ENCODE results near the gene SREBF1. TPM values are rescaled to one million over a fixed set of nuclear protein-coding genes. Genes with fewer than 3 reads are reported as not detected.

SREBF1 gene
- polyA plus RNA-seq, 1 experiment = 13.6 TPM

DNA sequence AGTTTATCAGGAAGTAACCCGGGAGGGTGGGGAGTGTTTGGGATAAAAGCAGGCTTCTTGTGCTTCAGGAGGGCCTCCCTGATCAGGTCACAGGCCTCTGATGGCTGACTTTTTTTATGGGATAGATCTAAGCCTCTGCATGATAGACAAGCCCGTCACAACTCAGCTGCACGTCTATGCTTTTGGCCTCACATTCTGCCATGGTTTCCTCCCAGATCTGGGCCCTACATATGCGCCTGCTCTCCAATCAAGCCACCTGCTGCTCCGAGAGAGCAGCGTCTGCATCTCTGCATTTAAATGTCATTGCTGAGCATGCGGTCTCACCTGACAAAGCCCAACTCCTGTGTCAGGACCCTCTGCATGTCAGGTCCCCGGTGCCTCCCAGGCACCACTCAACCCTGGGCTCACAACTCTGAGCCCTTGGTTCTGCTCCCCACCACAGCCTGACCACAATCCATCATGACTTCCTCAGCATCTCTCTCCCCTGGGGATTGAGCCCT lies 45.3 kb upstream of the SREBF1 start:
- Histone ChIP-seq H3K4me3 (ENCODE audit: low read depth, low read length) (no peak overlapping the region), H3K27me3 (ENCODE audit: control insufficient read depth, insufficient read depth, low read length) (no peaks in the 10 kb centered on the region), H3K9me3 (ENCODE audit: control insufficient read depth, insufficient read depth, low read length) (no peaks in the 10 kb centered on the region), H3K27ac (ENCODE audit: low read depth, low read length) (no peak overlapping the region)
- ChIA-PET CTCF (interaction anchor here (1.6 kb wide), 1 partner anchor 9 kb away, joined by 4 read pairs; no protein-coding TSS in a partner anchor), POLR2A (no interaction called here)
- no peak for DNase-seq (ENCODE audit: low read depth, low spot score)
- TF ChIP-seq, protein P1, sequence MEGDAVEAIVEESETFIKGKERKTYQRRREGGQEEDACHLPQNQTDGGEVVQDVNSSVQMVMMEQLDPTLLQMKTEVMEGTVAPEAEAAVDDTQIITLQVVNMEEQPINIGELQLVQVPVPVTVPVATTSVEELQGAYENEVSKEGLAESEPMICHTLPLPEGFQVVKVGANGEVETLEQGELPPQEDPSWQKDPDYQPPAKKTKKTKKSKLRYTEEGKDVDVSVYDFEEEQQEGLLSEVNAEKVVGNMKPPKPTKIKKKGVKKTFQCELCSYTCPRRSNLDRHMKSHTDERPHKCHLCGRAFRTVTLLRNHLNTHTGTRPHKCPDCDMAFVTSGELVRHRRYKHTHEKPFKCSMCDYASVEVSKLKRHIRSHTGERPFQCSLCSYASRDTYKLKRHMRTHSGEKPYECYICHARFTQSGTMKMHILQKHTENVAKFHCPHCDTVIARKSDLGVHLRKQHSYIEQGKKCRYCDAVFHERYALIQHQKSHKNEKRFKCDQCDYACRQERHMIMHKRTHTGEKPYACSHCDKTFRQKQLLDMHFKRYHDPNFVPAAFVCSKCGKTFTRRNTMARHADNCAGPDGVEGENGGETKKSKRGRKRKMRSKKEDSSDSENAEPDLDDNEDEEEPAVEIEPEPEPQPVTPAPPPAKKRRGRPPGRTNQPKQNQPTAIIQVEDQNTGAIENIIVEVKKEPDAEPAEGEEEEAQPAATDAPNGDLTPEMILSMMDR (IDR thresholded peaks at IDR 0.05; ENCODE audit: low read depth, low read length) = no peak

DNA sequence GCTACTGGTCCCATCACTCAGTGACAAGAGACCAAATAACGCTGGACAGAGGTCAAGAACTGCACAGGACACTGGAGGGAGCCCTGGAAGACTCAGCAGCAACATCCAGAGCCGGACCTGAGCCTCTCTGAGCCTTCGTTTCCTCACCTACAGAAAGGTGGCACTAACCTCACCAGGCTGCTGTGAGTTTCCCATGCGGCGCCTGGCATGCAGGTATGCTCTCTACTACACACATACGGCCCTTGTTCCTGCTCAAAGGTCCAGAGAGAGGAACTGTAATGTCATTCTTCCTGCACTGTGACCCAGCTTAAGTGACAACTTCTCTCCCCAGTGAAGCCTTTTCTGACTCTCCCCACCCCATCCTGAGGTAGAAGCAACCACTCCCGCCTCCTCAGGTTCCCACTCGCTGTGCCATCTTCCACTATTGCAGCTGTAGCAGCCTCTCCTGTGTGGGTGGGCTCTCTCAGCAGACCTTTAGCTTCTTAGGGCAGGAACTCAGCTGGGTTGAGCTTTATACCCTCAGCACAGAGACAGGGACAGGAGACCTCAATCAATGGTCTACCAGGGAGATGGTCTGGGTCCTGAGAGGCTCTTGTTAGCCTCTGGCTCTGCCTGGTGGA lies 43.9 kb upstream of the SREBF1 start:
- Histone ChIP-seq H3K4me3 (ENCODE audit: low read depth, low read length) (no peak overlapping the region), H3K27me3 (ENCODE audit: control insufficient read depth, insufficient read depth, low read length) (no peaks in the 10 kb centered on the region), H3K27ac (ENCODE audit: low read depth, low read length) (no peak overlapping the region), H3K9me3 (ENCODE audit: control insufficient read depth, insufficient read depth, low read length) (no peaks in the 10 kb centered on the region)
- ChIA-PET POLR2A (no interaction called here), CTCF (no interaction called here)
- DNase-seq (ENCODE audit: low read depth, low spot score) = no peak
- TF ChIP-seq, protein P1 (IDR thresholded peaks at IDR 0.05; ENCODE audit: low read depth, low read length) = no peak

DNA sequence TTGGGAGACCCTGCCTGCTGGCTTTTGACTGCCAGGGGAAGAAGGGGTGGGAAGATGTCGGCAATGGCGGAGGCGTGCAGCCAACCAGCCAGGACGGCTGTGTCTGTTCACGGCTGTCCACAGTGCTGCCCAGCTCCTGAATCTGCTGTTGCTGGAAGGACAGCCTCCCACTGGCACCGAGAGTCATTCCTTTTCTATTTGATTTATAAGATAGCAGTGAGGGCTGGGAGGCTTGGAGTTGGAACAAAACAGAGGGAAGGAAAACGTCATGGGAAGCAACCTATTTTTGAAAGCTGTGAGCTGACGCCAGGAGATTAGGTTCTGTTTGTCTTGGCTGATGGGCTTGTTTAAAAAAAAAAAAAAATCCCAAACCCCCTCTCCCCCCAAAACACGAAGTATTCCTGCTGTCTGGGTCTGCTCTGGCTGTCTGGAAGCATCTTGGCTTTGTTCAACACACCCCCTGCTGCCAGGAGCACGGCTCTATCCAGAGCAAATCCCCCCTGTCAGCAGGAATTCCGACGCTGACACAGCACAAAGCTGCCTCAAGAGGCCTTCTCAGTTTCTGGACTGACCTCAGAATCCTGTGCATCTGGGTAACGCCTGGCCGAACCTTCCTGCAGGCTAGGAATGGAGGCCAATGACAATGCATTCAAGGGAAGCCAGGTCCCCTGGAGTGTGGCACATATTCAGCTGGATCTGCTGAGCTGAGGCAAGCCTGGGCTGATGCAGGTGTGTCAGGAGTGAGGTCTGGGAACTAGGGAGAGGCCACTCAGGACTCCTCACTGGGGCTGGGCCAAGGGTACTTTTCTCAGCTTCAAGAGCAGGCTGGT lies 41.0 kb upstream of the SREBF1 start:
- peak overlapping the region; percentile 87 for H3K27ac ChIP-seq (ENCODE audit: low read depth, low read length)
- TF ChIP-seq, protein P1 (IDR thresholded peaks at IDR 0.05; ENCODE audit: low read depth, low read length) = peak; percentile 23; the same call in 1 of the 2 replicates
- peak; percentile 67 for DNase-seq (ENCODE audit: low read depth, low spot score)
- 0 out of 2 replicates have a peak, but pooled peaks cover 4% of the 10 kb centered on the region for H3K9me3 ChIP-seq (ENCODE audit: control insufficient read depth, insufficient read depth, low read length)
- POLR2A ChIA-PET = interaction anchor here (0.6 to 0.7 kb wide), 2 partner anchors 167 to 204 kb away, joined by 3 to 6 read pairs; no protein-coding TSS in a partner anchor
- CTCF ChIA-PET = interaction anchor here (0.7 to 2.2 kb wide), 4 partner anchors 13 to 262 kb away, joined by 3 to 10 read pairs (median 5); no protein-coding TSS in a partner anchor
- H3K4me3 ChIP-seq (ENCODE audit: low read depth, low read length) = no peak overlapping the region
- no peaks in the 10 kb centered on the region for H3K27me3 ChIP-seq (ENCODE audit: control insufficient read depth, insufficient read depth, low read length)

DNA sequence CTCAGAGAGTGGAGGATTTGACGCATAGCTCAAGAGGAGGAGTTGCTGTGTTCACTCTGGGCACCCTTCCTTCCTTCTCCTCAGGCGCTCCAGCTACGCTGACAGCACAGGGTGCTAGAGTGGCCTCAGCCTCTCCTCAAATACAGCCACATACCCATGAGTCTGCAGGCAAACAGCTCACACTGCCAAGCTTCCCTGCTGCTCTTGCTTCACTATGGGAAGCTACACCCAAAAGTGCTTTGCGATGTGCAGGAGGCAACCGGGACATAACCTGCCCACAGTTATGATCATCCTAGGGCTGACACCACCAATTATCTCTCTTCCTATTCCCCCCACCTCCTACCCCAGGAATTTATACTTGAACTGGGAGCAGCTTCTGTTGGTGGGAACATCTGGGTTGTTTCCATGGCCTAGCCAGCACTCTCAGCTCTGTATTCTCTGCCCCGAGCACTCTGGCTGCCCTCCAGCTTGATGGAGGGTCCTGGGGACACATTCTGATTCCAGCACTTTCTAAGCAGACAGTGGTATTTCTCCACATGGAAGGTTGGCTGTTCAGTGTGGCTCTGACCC lies 40.3 kb upstream of the SREBF1 start:
- no peak for DNase-seq (ENCODE audit: low read depth, low spot score)
- CTCF ChIA-PET = interaction anchor here (0.7 to 2.2 kb wide), 5 partner anchors 14 to 156 kb away, joined by 3 to 10 read pairs (median 6); no protein-coding TSS in a partner anchor
- no peaks in the 10 kb centered on the region for H3K27me3 ChIP-seq (ENCODE audit: control insufficient read depth, insufficient read depth, low read length)
- TF ChIP-seq, protein P1 (IDR thresholded peaks at IDR 0.05; ENCODE audit: low read depth, low read length) = no peak
- POLR2A ChIA-PET = interaction anchor here (0.5 to 0.7 kb wide), 3 partner anchors 8 to 204 kb away, joined by 3 to 6 read pairs (median 5); no protein-coding TSS in a partner anchor
- H3K4me3 ChIP-seq (ENCODE audit: low read depth, low read length) = no peak overlapping the region
- H3K27ac ChIP-seq (ENCODE audit: low read depth, low read length) = peak overlapping the region; percentile 87
- H3K9me3 ChIP-seq (ENCODE audit: control insufficient read depth, insufficient read depth, low read length) = 0 out of 2 replicates have a peak, but pooled peaks cover 4% of the 10 kb centered on the region

Data from AG04450 (cell line).